Bronchial epithelial cell (primary cell): ENCODE results near the gene KCNK4. TPM values are rescaled to one million over a fixed set of nuclear protein-coding genes. Genes with fewer than 3 reads are reported as not detected.

ENCODE experiments used
- DNase-seq: peaks from one replicate; pipeline ENCODE4 v3.0.0-alpha.2; 2010; ENCODE audit warnings: low read depth
- FAIRE-seq: peaks from 2 replicates; lab custom pipeline; 2011; peaks lifted over from hg19 to GRCh38; lab: Jason Lieb, UNC
- H3K27me3 ChIP-seq: 2 replicates; pipeline ENCODE4 v1.5.1; 2011; ENCODE audit warnings: low read length; ENCODE audit not compliant: control insufficient read depth, insufficient read depth
- H3K36me3 ChIP-seq: 2 replicates; pipeline ENCODE4 v1.5.1; 2011; ENCODE audit warnings: low read length; ENCODE audit not compliant: control insufficient read depth, insufficient read depth
- H3K4me3 ChIP-seq: 2 replicates; pipeline ENCODE4 v1.5.1; 2011; ENCODE audit warnings: mild to moderate bottlenecking, low read depth, low read length, control low read depth
- total RNA-seq: library from RNA; depleted of rRNA; stranded (reverse); fragments of >200 nt; gene quantifications from 2 replicates; pipeline ENCODE4 v1.2.1, GENCODE V29; 2014
- TF ChIP-seq, protein P1 (sequence below): IDR thresholded peaks from 2 replicates; pipeline ENCODE4 v1.5.1; 2011; ENCODE audit warnings: mild to moderate bottlenecking, moderate library complexity, low read length, control low read depth, inconsistent platforms; ENCODE audit not compliant: insufficient read depth, severe bottlenecking

The KCNK4 gene
- total RNA-seq, 1 donor from 2014 or later = under 0.01 TPM

- no peak for FAIRE-seq
- Histone ChIP-seq H3K4me3 (no peak overlapping the region), H3K36me3 (peaks cover 16% of the 10 kb centered on the region), H3K27me3 (no peaks in the 10 kb centered on the region)
- TF ChIP-seq, protein P1, sequence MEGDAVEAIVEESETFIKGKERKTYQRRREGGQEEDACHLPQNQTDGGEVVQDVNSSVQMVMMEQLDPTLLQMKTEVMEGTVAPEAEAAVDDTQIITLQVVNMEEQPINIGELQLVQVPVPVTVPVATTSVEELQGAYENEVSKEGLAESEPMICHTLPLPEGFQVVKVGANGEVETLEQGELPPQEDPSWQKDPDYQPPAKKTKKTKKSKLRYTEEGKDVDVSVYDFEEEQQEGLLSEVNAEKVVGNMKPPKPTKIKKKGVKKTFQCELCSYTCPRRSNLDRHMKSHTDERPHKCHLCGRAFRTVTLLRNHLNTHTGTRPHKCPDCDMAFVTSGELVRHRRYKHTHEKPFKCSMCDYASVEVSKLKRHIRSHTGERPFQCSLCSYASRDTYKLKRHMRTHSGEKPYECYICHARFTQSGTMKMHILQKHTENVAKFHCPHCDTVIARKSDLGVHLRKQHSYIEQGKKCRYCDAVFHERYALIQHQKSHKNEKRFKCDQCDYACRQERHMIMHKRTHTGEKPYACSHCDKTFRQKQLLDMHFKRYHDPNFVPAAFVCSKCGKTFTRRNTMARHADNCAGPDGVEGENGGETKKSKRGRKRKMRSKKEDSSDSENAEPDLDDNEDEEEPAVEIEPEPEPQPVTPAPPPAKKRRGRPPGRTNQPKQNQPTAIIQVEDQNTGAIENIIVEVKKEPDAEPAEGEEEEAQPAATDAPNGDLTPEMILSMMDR = no peak
- no peak for DNase-seq
These were observed 12.4 kb upstream of the KCNK4 start for GRCh38 chr11:64278576-64279190.

DNA sequence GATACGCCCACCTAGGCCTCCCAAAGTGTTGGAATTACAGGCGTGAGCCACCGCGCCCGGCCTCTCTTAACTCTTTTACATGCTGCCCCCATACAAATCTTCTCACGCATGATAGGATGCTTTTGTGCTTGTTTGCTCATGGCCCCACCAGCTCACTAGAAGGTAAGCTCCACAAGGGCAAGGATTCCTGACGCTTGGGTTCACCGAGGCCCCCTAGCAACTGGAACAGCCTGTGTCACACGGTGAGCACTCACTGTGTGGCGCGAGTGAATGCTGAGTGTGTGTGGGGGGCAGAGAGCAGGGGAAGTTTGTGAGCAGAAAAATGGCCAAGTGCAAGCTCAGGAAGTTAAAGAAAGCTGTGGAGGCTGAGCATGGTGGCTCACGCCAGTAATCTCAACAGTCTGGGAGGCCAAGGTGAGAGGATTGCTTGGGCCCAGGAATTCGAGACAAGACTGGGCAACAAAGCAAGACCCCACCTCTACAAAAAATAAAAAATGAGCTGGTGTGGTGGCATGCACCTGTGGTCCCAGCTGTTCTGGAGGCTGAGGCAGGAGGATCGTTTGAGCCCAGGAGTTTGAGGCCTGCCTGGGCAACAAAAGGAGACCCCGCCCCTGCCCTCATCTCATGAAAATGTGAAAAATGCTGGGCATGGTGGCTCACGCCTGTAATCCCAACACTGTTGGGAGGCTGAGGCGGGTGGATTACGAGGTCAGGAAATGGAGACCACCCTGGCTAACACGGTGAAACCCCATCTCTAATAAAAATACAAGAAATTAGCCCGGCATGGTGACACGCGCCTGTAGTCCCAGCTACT lies 8.9 kb upstream of the KCNK4 start:
- no peaks in the 10 kb centered on the region for H3K27me3 ChIP-seq
- no peak overlapping the region for H3K4me3 ChIP-seq
- TF ChIP-seq, protein P1 = no peak
- DNase-seq = no peak
- peaks cover 9% of the 10 kb centered on the region for H3K36me3 ChIP-seq
- peak; percentile 50 for FAIRE-seq

GRCh38 chr11:64283092-64283491 lies 8.0 kb upstream of the KCNK4 start:
- TF ChIP-seq, protein P1 = no peak
- FAIRE-seq (no peak), DNase-seq (no peak)
- Histone ChIP-seq H3K27me3 (no peaks in the 10 kb centered on the region), H3K4me3 (no peak overlapping the region), H3K36me3 (peaks cover 9% of the 10 kb centered on the region)

DNA sequence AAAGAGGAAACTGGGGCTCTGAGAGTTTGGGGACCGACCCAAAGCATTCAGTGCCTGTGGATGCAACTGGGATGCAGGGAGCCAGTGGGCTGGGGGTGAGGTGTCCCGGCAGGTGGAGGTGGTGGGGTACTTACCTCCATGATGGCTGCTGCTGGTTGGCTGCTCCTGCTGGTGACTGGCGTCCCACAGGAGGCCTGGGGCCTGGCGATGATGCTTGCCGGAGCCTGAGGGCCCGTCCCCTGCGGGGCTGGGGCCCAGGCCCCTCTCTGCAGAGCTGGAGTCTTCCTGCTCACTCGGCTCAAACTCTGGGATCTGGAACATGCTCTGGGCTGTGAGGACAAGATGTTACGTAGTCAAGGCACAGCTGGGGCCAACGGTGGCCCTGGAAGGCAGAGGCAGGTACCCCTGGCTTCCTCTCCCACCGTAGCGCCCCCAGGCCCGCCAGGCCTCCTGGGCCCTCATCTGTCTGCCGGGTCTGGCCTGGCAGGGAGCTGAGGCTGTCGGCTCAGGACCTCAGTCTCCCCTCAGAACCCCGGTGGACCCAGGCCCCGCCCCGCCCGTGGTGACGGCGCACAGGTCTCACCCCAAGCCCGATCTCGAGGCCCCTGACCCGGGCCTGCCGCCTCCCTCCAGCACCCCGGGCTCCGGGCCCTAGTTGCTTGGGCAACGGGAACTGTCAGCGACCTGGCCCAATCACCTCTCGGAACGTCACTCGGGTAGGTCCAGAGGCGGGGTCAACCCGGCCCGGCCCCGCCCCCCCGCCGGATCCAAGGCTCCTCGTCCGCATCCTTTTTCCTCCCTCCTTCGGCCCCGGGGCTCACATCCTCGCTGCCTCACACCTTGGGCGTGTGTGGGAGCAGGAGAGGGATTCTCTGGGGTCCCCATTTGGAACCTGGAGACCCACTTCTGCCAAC lies 6.8 kb upstream of the KCNK4 start, which contains the start of gene BAD:
Gene BAD (minus strand): TSS at position 618 of the 914 bp plus-strand sequence. CDS start 297 bp downstream, at position 321.
- Histone ChIP-seq H3K27me3 (no peaks in the 10 kb centered on the region), H3K36me3 (peaks cover 6% of the 10 kb centered on the region), H3K4me3 (peak within 1 kb of the TSS; percentile 72)
- DNase-seq (peak; percentile 76), FAIRE-seq (peak; percentile 40)
- TF ChIP-seq, protein P1 = no peak

DNA sequence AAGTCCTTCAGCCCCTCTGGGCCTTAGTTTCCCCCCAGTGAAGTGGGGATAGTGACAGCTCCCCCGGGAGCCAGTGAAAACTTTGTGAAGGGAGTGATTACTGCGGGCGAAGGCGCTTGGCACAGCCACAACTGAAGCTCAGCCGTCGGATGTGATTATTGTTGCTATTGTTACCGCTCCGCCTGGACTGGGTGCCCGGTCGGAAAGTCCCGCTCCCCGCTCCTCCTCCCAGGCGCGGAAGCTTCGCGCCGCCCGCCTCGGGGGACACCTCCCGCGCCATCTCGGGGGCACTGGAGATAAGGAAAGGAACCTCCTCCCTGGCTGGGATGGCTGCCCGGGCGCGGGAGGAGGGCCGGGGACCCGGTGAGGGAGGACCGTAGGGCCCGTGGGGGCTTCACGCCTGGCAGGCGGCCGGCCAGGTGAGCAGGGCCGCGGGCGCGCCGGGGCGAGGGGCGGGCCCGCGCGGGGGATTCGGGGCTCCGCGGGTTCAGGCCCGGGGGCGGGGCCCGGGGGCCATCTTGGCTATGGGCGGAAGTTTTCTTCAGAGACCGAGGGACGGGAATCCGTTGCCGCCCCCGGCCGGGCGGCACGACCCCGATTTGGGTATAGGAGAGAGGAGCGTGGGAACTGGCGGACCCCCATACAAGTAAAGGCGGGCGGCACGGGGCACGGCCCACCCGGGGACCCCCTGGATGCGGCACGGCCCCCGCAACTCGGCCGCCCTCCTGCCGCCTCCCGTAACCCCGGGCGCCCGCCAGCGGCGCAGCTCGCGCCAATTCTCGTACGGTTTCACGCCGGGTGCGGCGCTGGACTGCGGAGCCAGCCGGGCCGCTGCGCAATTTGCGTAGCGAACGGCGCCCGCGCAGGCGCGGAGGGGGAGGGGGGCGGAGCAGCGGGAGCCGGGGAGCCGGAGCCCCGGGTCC lies 5.9 kb upstream of the KCNK4 start, which contains the start of gene GPR137:
Gene GPR137 (plus strand): TSS at position 887 of the 923 bp plus-strand sequence. CDS start 677 bp downstream, outside the sequence.
- peaks cover 6% of the 10 kb centered on the region for H3K36me3 ChIP-seq
- FAIRE-seq (no peak), DNase-seq (peak; percentile 48)
- TF ChIP-seq, protein P1 = no peak
- no peaks in the 10 kb centered on the region for H3K27me3 ChIP-seq
- peak within 1 kb of the TSS; percentile 72 for H3K4me3 ChIP-seq
